A549 (cell line): ENCODE measurements around the gene LRFN2.

Experiments
- HOXB5 ChIP-seq: fragments of 250-450 bp; sonication (Bioruptor Pico); IDR thresholded peaks from 2 replicates; pipeline ENCODE4 v1.5.0; 2020; ENCODE audit warnings: mild to moderate bottlenecking, moderate library complexity
- JUN ChIP-seq, 2 experiments: fragments of >200 bp; sonication (Bioruptor Twin); formaldehyde crosslinking; IDR thresholded peaks; 2 replicates in 1 of 2; 3 replicates in 1 of 2; pipeline ENCODE4 v1.6.1; 2016 to 2017
- POLR2A ChIP-seq: IDR thresholded peaks from 2 replicates; pipeline ENCODE4 v1.6.1; 2012; ENCODE audit warnings: mild to moderate bottlenecking, low read length
- RNF2 ChIP-seq: fragments of 200-600 bp; sonication (generic); IDR thresholded peaks from 2 replicates; pipeline ENCODE4 v1.6.1; 2016; ENCODE audit warnings: low read depth, mild to moderate bottlenecking, antibody characterized with exemption, moderate library complexity, borderline replicate concordance
- TF ChIP-seq, protein P1 (sequence below): fragments of >200 bp; sonication (Bioruptor Twin); formaldehyde crosslinking; IDR thresholded peaks from 3 replicates; pipeline ENCODE4 v1.5.1; 2016

- TF ChIP-seq HOXB5 (CRISPR knock-in tag) (no peak), POLR2A (no peak), RNF2 (no peak), JUN (IDR thresholded peaks at IDR 0.05) (no peak)
- TF ChIP-seq, protein P1, sequence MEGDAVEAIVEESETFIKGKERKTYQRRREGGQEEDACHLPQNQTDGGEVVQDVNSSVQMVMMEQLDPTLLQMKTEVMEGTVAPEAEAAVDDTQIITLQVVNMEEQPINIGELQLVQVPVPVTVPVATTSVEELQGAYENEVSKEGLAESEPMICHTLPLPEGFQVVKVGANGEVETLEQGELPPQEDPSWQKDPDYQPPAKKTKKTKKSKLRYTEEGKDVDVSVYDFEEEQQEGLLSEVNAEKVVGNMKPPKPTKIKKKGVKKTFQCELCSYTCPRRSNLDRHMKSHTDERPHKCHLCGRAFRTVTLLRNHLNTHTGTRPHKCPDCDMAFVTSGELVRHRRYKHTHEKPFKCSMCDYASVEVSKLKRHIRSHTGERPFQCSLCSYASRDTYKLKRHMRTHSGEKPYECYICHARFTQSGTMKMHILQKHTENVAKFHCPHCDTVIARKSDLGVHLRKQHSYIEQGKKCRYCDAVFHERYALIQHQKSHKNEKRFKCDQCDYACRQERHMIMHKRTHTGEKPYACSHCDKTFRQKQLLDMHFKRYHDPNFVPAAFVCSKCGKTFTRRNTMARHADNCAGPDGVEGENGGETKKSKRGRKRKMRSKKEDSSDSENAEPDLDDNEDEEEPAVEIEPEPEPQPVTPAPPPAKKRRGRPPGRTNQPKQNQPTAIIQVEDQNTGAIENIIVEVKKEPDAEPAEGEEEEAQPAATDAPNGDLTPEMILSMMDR, result no peak
Observed at GRCh38 chr6:40509716-40510260, 77.4 kb downstream of the LRFN2 start.
